A549 (cell line): Measurements from ENCODE around the gene KRT14.
"Not testable (repeated sequence)": the region's sequence is repeated elsewhere in the genome, so short reads cannot be mapped to it uniquely, and the experiment has no call there.

Experiments used
- CBX8 ChIP-seq: fragments of 200-600 bp; sonication (generic); IDR thresholded peaks from 2 replicates; pipeline ENCODE4 v1.6.1; 2016
- GATA3 ChIP-seq: IDR thresholded peaks from 2 replicates; pipeline ENCODE4 v1.6.1; 2012; ENCODE audit warnings: borderline replicate concordance
- KDM5A ChIP-seq: fragments of 200-600 bp; sonication (generic); IDR thresholded peaks from 2 replicates; pipeline ENCODE4 v1.6.1; 2016; ENCODE audit warnings: antibody characterized with exemption, mild to moderate bottlenecking
- MAFK ChIP-seq: fragments of 450-650 bp; IDR thresholded peaks from 2 replicates; pipeline ENCODE4 v1.6.1; 2014; ENCODE audit not compliant: partially characterized antibody
- POLR2A ChIP-seq: IDR thresholded peaks from 2 replicates; pipeline ENCODE4 v1.6.1; 2012; ENCODE audit warnings: mild to moderate bottlenecking, low read length
- RNF2 ChIP-seq: fragments of 200-600 bp; sonication (generic); IDR thresholded peaks from 2 replicates; pipeline ENCODE4 v1.6.1; 2016; ENCODE audit warnings: low read depth, mild to moderate bottlenecking, antibody characterized with exemption, moderate library complexity, borderline replicate concordance
- ZNF302 ChIP-seq: fragments of 250-450 bp; sonication (Bioruptor Pico); IDR thresholded peaks from 2 replicates; pipeline ENCODE4 v1.9.0; 2021; ENCODE audit warnings: inconsistent platforms, mild to moderate bottlenecking, moderate library complexity
- TF ChIP-seq, protein P1 (sequence below): fragments of >200 bp; sonication (Bioruptor Twin); formaldehyde crosslinking; IDR thresholded peaks from 3 replicates; pipeline ENCODE4 v1.5.1; 2016

GRCh38 chr17:41576740-41577139 lies 10.0 kb downstream of the KRT14 start:
- TF ChIP-seq POLR2A; CBX8; KDM5A; GATA3; ZNF302 (CRISPR knock-in tag); RNF2: not testable (repeated sequence)
- TF ChIP-seq, protein P1, sequence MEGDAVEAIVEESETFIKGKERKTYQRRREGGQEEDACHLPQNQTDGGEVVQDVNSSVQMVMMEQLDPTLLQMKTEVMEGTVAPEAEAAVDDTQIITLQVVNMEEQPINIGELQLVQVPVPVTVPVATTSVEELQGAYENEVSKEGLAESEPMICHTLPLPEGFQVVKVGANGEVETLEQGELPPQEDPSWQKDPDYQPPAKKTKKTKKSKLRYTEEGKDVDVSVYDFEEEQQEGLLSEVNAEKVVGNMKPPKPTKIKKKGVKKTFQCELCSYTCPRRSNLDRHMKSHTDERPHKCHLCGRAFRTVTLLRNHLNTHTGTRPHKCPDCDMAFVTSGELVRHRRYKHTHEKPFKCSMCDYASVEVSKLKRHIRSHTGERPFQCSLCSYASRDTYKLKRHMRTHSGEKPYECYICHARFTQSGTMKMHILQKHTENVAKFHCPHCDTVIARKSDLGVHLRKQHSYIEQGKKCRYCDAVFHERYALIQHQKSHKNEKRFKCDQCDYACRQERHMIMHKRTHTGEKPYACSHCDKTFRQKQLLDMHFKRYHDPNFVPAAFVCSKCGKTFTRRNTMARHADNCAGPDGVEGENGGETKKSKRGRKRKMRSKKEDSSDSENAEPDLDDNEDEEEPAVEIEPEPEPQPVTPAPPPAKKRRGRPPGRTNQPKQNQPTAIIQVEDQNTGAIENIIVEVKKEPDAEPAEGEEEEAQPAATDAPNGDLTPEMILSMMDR, result not testable (repeated sequence)
- peak; percentile 57 for TF ChIP-seq MAFK
